Caco-2 (cell line): ENCODE data around the gene COMMD1. TPM values are rescaled to one million over a fixed set of nuclear protein-coding genes. Genes with fewer than 3 reads are reported as not detected.

Experiments
- BruUV-seq: library from RNA; stranded (reverse); fragments of 400-500 nt; replicated peaks from 2 replicates; lab custom pipeline; 2021; lab: Mats Ljungman, UMichigan
- CTCF ChIA-PET: fragments of 300-600 bp; sonication (Branson Sonifier 250); formaldehyde crosslinking; loops from one replicate; lab custom pipeline; 2022; ENCODE audit warnings: antibody characterized with exemption; lab: Charles Lee
- POLR2A ChIA-PET: fragments of 300-600 bp; sonication (Branson Sonifier 250); formaldehyde crosslinking; loops from one replicate; lab custom pipeline; 2022; ENCODE audit warnings: antibody characterized with exemption; lab: Charles Lee
- DNase-seq, 2 experiments: peaks; one replicate each; pipeline versions ENCODE4 v3.0.0 to v3.0.0-alpha.2; 2020 to 2022
- H3K27me3 ChIP-seq: replicated peaks from 2 replicates; pipeline ENCODE4 v1.6.0; 2011; ENCODE audit warnings: low read length; ENCODE audit not compliant: control insufficient read depth, insufficient read depth
- H3K36me3 ChIP-seq: 2 replicates; pipeline ENCODE4 v1.5.1; 2011; ENCODE audit warnings: low read length; ENCODE audit not compliant: control insufficient read depth, insufficient read depth
- H3K4me1 ChIP-seq: fragments of 250-450 bp; sonication (Bioruptor Pico); 2 replicates; pipeline ENCODE4 v1.5.1; 2020; ENCODE audit warnings: mild to moderate bottlenecking
- H3K4me3 ChIP-seq: 2 replicates; pipeline ENCODE4 v1.5.1; 2011; ENCODE audit warnings: low read depth, mild to moderate bottlenecking, control low read depth, low read length
- H3K9me3 ChIP-seq: fragments of 250-450 bp; sonication (Bioruptor Pico); 2 replicates; pipeline ENCODE4 v1.5.1; 2020; ENCODE audit warnings: mild to moderate bottlenecking, moderate library complexity
- H3K27ac Mint-ChIP-seq: one replicate; pipeline ENCODE4 v1.8.0; 2022; ENCODE audit warnings: mixed read lengths; ENCODE audit not compliant: unreplicated experiment
- H3K27me3 Mint-ChIP-seq: one replicate; pipeline ENCODE4 v1.8.0; 2022; ENCODE audit warnings: mixed read lengths; ENCODE audit not compliant: insufficient read depth, unreplicated experiment
- H3K36me3 Mint-ChIP-seq: one replicate; pipeline ENCODE4 v1.8.0; 2022; ENCODE audit warnings: mild to moderate bottlenecking, mixed read lengths; ENCODE audit not compliant: insufficient read depth, unreplicated experiment
- H3K4me1 Mint-ChIP-seq: one replicate; pipeline ENCODE4 v1.8.0; 2022; ENCODE audit warnings: low read depth, mixed read lengths; ENCODE audit not compliant: unreplicated experiment
- H3K4me3 Mint-ChIP-seq: one replicate; pipeline ENCODE4 v1.8.0; 2022; ENCODE audit warnings: mild to moderate bottlenecking, moderate library complexity, mixed read lengths; ENCODE audit not compliant: unreplicated experiment
- H3K9me3 Mint-ChIP-seq: one replicate; pipeline ENCODE4 v1.8.0; 2022; ENCODE audit warnings: mixed read lengths; ENCODE audit not compliant: unreplicated experiment
- intact Hi-C: fragments of 100-400 bp; cut with micrococcal nuclease; formaldehyde crosslinking; loops from one replicate; pipeline ENCODE4 v1.10.0; 2022; ENCODE audit not compliant: unreplicated experiment
- total RNA-seq: library from RNA; stranded (reverse); gene quantifications from 2 replicates; pipeline ENCODE4 v1.2.3, GENCODE V29; 2022
- TF ChIP-seq, protein P1 (sequence below), 2 experiments: fragments of 200-600 bp in 1 of 2; IDR thresholded peaks; 1 replicate in 1 of 2; 2 replicates in 1 of 2; pipeline versions ENCODE4 v1.5.1 to v1.8.0; 2011 to 2022; ENCODE audit warnings: antibody characterized with exemption in 1 of 2, control low read depth in 1 of 2, inconsistent platforms in 1 of 2, low read depth in 1 of 2, low read length in 1 of 2, mild to moderate bottlenecking in 1 of 2, moderate library complexity in 1 of 2; ENCODE audit not compliant: insufficient read depth in 1 of 2, severe bottlenecking in 1 of 2, unreplicated experiment in 1 of 2

Gene COMMD1
- total RNA-seq, 1 experiment from 2014 or later, result 56.7 TPM

DNA sequence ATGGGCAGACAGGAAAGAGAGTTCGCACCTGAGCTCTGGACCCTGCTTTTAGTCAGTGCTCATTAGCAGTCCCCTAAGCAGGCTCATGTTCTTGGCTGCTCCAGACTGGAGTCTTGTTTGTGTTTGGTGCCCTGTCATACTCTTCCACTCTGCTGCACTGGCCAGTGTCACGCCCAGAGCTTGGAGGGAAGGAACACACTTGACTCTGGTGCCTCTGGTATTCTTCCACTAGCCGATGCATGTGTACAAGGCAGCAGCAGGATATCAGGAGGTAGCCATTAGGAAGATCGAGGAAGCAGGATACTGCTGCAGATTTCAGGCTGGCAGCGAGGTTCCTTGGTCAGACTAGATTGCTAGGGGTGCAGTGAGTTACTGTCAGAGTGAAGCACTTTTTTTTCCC, 209.1 kb downstream of the COMMD1 start:
- H3K36me3 ChIP-seq, result no peaks in the 10 kb centered on the region
- DNase-seq, result no peak
- H3K9me3 ChIP-seq, result no peaks in the 10 kb centered on the region
- H3K27me3 ChIP-seq, result no peaks in the 10 kb centered on the region
- ChIA-PET CTCF (no interaction called here), POLR2A (no interaction called here)
- intact Hi-C loops, result no loop called here
- peaks cover 7% of the 10 kb centered on the region for H3K4me1 ChIP-seq
- TF ChIP-seq, protein P1, sequence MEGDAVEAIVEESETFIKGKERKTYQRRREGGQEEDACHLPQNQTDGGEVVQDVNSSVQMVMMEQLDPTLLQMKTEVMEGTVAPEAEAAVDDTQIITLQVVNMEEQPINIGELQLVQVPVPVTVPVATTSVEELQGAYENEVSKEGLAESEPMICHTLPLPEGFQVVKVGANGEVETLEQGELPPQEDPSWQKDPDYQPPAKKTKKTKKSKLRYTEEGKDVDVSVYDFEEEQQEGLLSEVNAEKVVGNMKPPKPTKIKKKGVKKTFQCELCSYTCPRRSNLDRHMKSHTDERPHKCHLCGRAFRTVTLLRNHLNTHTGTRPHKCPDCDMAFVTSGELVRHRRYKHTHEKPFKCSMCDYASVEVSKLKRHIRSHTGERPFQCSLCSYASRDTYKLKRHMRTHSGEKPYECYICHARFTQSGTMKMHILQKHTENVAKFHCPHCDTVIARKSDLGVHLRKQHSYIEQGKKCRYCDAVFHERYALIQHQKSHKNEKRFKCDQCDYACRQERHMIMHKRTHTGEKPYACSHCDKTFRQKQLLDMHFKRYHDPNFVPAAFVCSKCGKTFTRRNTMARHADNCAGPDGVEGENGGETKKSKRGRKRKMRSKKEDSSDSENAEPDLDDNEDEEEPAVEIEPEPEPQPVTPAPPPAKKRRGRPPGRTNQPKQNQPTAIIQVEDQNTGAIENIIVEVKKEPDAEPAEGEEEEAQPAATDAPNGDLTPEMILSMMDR (IDR thresholded peaks at IDR 0.05; ENCODE audit: insufficient read depth in 1 of 2, low read depth in 1 of 2, low read length in 1 of 2, severe bottlenecking in 1 of 2, unreplicated experiment in 1 of 2), result no peak
- Mint-ChIP-seq H3K36me3 (no peaks in the 10 kb centered on the region), H3K27ac (no peak overlapping the region), H3K9me3 (no peaks in the 10 kb centered on the region), H3K4me1 (peaks cover 13% of the 10 kb centered on the region), H3K27me3 (no peaks in the 10 kb centered on the region), H3K4me3 (no peak overlapping the region)
- BruUV-seq, result no TSS peak
- H3K4me3 ChIP-seq, result no peak overlapping the region

DNA sequence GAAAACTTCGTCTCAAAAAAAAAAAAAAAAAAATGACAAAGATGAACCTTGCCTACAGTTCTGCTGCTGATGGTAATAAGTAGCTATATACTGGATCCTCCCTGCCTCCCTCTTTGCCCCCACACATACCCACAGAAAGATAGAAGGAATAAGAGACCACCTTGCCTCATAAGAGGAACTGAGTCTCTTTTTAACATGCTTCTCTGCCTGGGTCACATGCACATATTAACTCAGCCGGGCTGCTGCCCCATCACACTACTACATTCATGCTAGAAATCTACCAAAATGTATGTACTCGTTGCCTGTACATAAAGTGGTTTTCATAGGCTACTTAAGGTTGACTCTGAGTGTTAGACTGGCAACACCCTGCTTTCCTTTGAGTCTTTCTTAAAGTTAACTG, 211.5 kb downstream of the COMMD1 start:
- Histone ChIP-seq H3K27me3 (no peaks in the 10 kb centered on the region), H3K4me3 (no peak overlapping the region), H3K4me1 (no peaks in the 10 kb centered on the region), H3K9me3 (no peaks in the 10 kb centered on the region), H3K36me3 (no peaks in the 10 kb centered on the region)
- no peaks in the 10 kb centered on the region for H3K27me3 Mint-ChIP-seq
- no peak overlapping the region for H3K4me3 Mint-ChIP-seq
- no peak for DNase-seq
- no peaks in the 10 kb centered on the region for H3K9me3 Mint-ChIP-seq
- ChIA-PET POLR2A (interaction anchor here (0.8 kb wide), 1 partner anchor 79 kb away, joined by 9 read pairs; the partner anchor contains the start of gene B3GNT2), CTCF (no interaction called here)
- no peaks in the 10 kb centered on the region for H3K4me1 Mint-ChIP-seq
- intact Hi-C loops, result no loop called here
- no TSS peak for BruUV-seq
- no peak overlapping the region for H3K27ac Mint-ChIP-seq
- TF ChIP-seq, protein P1 (IDR thresholded peaks at IDR 0.05; ENCODE audit: insufficient read depth in 1 of 2, low read depth in 1 of 2, low read length in 1 of 2, severe bottlenecking in 1 of 2, unreplicated experiment in 1 of 2), result no peak
- H3K36me3 Mint-ChIP-seq, result no peaks in the 10 kb centered on the region

DNA sequence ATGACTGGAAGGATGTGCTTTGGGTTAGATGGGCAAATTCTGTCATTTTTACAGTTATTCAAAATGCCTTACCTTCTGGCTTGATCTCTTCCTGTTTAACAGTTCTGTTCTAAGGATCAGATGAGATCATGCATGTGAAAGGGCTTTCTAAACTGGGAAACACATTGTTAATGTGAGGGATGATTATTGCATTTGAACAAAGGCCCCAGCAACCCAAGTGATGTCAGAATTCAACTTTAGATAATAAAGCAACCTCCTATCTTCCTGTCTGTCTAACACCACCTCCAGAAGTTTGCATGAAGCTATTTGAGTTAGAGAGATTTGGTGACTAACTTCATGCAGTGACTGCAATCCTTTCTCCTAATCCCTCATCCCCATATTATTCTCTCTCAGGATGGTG, 212.7 kb downstream of the COMMD1 start:
- Histone ChIP-seq H3K27me3 (no peaks in the 10 kb centered on the region), H3K9me3 (no peaks in the 10 kb centered on the region), H3K36me3 (no peaks in the 10 kb centered on the region), H3K4me3 (no peak overlapping the region), H3K4me1 (no peaks in the 10 kb centered on the region)
- Mint-ChIP-seq H3K9me3 (no peaks in the 10 kb centered on the region), H3K4me1 (no peaks in the 10 kb centered on the region), H3K27me3 (no peaks in the 10 kb centered on the region), H3K27ac (no peak overlapping the region), H3K36me3 (no peaks in the 10 kb centered on the region), H3K4me3 (no peak overlapping the region)
- ChIA-PET POLR2A (no interaction called here), CTCF (no interaction called here)
- BruUV-seq, result no TSS peak
- DNase-seq, result no peak
- intact Hi-C loops, result no loop called here
- TF ChIP-seq, protein P1 (IDR thresholded peaks at IDR 0.05; ENCODE audit: insufficient read depth in 1 of 2, low read depth in 1 of 2, low read length in 1 of 2, severe bottlenecking in 1 of 2, unreplicated experiment in 1 of 2), result no peak
